IPS-NIHi7 (cell line): Measurements from ENCODE around the gene ZNF599.
"Not testable (repeated sequence)": the region's sequence is repeated elsewhere in the genome, so short reads cannot be mapped to it uniquely, and the experiment has no call there.

Experiments used
- DNase-seq: peaks from one replicate; pipeline ENCODE4 v3.0.0; 2012; ENCODE audit warnings: mixed read lengths; ENCODE audit errors: extremely low spot score

Gene ZNF599

GRCh38 chr19:34772697-34773554 lies at the start of gene ZNF599:
Gene ZNF599 (minus strand): TSS chr19:34773215. CDS start chr19:34772841, 374 bp downstream.
- DNase-seq = peak; percentile 95

- DNase-seq = no peak
Measured at GRCh38 chr19:34818270-34818669, 45.3 kb upstream of the ZNF599 start.

- no peak for DNase-seq
Measured at GRCh38 chr19:34816708-34817107, 43.7 kb upstream of the ZNF599 start.

GRCh38 chr19:34808566-34808965 lies 35.6 kb upstream of the ZNF599 start:
- DNase-seq = no peak

- DNase-seq = no peak
Measured at GRCh38 chr19:34806976-34807860, 34.2 kb upstream of the ZNF599 start.

- DNase-seq = no peak
Measured at GRCh38 chr19:34804115-34804514, 31.1 kb upstream of the ZNF599 start.

GRCh38 chr19:34796953-34797352 lies 23.9 kb upstream of the ZNF599 start:
- DNase-seq = not testable (repeated sequence)

GRCh38 chr19:34794066-34794960 lies 21.3 kb upstream of the ZNF599 start:
- no peak for DNase-seq

- no peak for DNase-seq
Measured at GRCh38 chr19:34793565-34793964, 20.6 kb upstream of the ZNF599 start.

GRCh38 chr19:34788074-34788473 lies 15.1 kb upstream of the ZNF599 start:
- DNase-seq = no peak

GRCh38 chr19:34787059-34787824 lies 14.2 kb upstream of the ZNF599 start:
- DNase-seq = no peak

GRCh38 chr19:34786236-34786635 lies 13.2 kb upstream of the ZNF599 start:
- DNase-seq = no peak

- DNase-seq = no peak
Measured at GRCh38 chr19:34779652-34780051, 6.6 kb upstream of the ZNF599 start.

GRCh38 chr19:34778342-34778741 lies 5.3 kb upstream of the ZNF599 start:
- DNase-seq = no peak

- no peak for DNase-seq
Measured at GRCh38 chr19:34774857-34775256, 1.8 kb upstream of the ZNF599 start.

- no peak for DNase-seq
Measured at GRCh38 chr19:34773555-34773864, 495 bp upstream of the ZNF599 start.

- no peak for DNase-seq
Measured at GRCh38 chr19:34767951-34768350, 5.1 kb downstream of the ZNF599 start.

- DNase-seq = no peak
Measured at GRCh38 chr19:34766386-34766785, 6.6 kb downstream of the ZNF599 start.

GRCh38 chr19:34759218-34759917 lies 13.6 kb downstream of the ZNF599 start:
- no peak for DNase-seq

GRCh38 chr19:34757441-34757840 lies 15.6 kb downstream of the ZNF599 start:
- DNase-seq = no peak
